ENCODE data around the gene EPHB1.

The EPHB1 gene

DNA sequence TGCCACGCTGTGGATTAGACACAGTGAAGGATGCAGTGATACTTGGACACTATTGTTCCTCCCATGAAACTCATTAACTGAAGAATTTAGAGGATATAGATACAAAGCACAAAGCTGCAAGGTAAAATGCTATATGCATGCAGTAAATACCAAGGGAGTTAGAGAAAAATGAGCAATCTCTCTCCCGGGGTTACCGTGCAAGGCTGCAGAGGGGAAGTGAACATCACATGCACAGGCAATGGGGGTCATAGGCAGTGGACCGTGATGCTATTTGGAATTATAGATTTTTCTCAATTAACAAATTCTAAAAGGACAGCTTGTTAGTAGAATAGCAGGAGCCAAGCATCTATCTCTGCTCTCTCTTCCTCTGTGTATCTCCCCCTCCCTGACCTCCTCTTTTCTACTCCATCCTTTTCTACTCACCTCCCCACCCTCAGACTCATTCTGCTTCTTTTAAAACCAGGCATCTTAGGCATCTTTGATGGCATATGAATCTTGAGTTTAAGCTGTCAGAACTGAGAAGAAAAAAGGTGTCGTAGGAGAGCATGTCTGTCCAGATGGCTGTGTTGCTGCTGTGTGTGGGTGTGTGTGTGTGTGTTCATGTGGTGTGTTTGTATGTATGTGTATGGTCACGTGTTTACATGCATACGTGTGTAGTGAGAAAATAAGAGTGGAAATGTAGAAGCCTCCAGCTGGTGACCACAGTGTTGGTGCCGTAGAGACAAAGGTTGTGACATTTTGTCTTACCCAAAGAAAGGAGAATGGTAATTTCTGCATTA is 339.0 kb downstream of the EPHB1 start:
- DNase-seq (ENCODE audit: low read depth), result no peak

DNA sequence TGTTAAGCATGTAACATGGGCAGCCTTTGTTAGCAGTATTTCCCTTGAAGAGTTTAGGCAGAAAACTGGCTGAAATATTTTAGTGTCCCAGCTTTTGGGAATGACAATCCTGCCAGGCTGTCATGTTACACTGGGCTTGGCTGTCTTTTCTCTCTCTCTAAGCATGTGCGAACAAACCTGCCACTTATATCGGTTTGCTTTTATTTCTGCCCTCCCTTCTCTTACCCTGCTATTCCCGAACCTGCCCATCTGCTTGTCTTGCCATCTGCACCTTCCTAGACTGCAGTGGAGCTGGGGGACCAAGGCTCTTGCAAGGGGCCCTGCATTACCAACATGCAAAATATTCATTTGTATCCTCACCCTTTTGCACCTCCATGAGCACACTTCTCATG is 339.6 kb downstream of the EPHB1 start:
- no peak for DNase-seq (ENCODE audit: low read depth)

DNA sequence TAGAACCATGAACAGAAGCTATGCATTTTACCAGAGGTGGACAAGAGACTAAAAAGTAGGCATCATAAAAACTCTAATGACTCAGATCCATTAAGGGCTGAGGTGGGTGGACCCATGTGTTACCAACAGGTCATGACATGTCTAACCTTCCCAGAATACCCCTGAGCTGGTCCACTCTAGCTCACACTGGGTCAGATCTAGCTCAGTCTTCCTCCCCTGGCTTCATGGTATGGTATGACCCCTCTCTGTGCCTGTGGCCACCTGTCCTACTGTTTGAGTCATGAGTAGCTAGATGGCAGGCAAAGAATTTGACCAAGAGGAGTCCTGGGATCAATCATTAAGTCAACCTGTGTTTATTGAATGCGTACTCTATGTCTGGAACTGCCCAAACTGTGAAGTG is 340.4 kb downstream of the EPHB1 start:
- DNase-seq (ENCODE audit: low read depth), result no peak

DNA sequence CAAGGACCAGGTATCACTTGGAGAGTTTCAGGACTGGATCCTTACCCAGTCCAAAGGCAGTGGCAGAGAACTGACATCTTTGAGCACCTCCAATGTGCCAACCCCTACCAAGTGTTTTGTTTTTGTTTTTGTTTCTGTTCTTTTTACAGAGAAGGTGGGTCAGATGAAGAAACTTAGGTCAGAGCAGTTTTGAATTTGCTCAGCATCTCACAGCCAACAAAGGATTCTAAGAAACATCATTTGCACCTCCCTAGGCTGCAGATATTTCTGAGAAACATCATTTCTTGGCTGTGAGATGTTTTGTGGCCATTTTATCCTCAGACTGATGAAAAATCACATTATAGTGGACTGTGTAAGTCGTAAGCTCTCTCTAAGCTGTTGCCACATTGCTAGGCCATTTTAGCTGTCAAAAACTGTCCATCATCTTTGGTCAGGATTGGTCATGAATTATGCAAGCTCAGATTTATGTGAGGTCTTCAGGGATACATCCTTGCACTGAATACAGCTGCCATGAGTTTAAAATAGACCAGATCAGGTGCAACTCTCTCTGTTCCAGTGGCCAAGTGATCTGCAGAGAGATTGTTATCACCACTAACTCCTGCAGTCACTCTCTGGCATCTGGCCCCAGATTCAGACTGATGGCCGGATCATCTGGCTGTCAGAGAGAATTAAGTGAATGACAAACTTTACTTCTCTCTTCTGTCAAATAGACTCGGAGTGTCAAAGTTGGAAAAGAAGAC is 341.5 kb downstream of the EPHB1 start:
- no peak for DNase-seq (ENCODE audit: low read depth)

DNA sequence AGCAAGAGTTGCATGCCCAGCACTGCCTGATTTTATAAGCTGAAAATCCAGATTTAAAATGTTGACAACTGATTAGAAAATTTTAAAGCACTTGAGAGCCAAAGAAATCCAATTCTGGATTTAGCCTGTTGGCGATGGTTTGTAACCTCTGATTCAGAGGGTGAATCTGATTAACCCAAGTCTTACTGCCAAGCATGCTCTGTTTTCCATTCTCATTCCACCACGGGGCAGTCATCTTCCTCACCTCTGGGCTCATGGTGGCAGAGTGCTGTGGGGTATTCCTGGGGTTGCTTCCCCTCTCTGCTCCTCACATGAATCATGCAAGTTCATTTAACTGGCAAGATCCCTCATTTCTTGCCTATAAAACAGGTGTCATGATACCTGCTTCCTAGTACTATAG is 342.2 kb downstream of the EPHB1 start:
- no peak for DNase-seq (ENCODE audit: low read depth)

DNA sequence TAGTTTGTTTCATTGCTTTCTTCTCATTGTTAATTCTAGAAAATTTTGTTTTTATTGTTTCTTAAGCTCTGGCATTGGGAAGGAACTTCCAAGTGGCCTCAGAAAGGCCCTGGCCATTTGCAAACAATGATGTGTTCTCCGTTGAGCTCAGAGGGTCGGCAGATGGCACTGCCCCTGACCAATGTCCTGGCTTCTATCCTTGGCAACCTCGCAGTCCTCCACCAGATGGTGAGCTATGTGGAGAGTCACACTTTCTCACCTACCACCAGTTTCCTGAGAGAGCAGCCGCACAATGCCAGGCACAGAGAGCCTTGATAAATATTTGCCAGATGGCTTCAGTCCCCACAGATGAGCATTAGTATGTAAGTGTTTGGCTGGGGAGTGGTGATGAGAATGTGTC is 343.7 kb downstream of the EPHB1 start:
- no peak for DNase-seq (ENCODE audit: low read depth)

DNA sequence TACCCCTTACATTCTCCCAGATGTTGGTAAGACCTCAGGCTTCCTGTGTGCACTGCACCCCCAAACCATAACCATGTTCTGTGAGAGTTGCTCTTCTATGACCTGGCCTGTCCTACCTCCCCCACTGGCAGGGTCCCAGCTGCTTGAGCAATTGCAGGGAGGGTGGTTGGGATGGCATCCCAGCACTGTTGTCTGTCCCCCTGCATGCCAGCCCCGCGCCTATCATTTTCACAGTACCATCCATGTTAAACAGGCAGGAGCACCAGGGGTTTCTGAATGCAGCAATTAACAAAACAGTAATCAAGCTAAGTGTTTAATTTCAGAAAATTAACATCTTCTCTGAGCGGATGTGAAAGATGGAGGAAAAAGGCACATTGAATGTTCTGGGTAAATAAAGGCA is 345.5 kb downstream of the EPHB1 start:
- no peak for DNase-seq (ENCODE audit: low read depth)

DNA sequence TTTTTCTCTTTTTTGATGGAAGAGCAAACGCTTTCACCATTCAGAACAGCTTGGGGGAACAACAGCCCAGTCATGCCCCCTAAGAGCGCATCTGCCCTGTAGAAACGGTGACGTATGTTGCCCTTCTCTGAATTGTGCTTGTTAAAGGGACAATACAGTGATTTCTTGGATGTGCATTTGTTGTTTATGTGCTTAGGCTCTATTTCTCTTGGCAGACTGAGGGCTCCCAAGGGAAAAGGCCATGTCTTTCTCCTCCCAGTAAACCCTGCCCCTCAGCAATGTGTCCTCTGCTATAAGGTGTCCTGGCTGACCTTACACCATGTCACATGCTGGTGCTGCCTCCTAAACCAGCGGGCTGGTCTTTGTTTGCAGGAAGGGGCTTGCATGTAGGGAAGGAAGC is 346.1 kb downstream of the EPHB1 start:
- no peak for DNase-seq (ENCODE audit: low read depth)

DNA sequence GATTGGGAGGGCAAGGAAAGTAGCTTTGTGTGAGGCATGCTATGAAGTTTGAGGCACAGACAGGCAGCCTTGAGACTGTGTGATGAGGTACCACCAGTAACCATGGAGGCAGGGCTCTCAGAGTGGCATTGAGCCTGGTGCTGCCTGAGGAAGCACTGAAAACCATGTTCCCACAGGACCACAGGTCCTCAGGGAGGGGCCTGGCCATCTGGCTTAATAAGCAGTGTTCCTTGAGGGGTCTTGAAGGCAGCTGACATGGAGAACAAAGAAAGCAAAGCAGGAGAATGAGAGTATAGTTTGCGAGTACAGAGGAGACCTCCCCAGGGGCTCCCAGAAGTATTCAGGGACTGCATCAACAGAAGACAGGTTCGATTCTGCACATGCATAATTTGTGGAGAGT is 346.6 kb downstream of the EPHB1 start:
- DNase-seq (ENCODE audit: low read depth), result no peak

DNA sequence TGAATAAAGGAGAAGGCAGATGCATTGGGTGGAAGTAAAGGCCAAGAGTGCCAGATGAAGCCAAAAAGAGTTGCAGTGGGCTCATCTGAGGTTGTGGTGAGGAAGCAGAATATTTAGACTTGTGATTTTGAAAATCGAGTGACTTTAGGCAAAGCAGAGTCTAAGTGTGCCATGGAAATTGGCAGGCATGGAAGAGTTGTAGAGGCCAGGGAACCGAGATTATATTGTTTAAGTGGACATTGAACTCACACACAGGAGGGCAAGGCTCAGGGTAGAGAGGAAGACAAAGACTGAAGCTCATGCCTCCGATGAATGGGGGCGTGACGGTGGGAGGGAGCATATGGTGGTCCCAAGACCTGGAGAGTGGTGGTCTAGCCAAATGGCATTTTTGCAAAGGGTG is 347.5 kb downstream of the EPHB1 start:
- DNase-seq (ENCODE audit: low read depth), result no peak

DNA sequence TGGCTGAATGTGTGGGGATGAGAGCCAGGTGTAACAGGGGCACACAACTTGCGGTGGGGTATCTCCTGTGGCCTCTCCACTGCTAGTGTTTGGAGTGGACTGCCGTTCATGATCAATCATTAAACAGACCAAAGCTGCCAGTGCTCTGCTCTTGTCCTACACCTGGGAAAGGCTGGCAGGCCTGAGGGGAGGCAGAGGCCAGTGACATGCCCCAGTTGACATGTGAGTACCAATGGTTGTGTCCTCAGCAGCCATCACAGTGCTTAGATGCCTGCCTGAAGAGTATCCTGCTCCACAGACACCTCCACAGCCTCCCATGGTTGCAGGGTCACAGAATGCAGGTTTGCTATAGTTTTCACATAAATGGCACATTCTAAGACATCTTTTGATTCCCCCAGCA is 348.4 kb downstream of the EPHB1 start:
- DNase-seq (ENCODE audit: low read depth), result no peak

DNA sequence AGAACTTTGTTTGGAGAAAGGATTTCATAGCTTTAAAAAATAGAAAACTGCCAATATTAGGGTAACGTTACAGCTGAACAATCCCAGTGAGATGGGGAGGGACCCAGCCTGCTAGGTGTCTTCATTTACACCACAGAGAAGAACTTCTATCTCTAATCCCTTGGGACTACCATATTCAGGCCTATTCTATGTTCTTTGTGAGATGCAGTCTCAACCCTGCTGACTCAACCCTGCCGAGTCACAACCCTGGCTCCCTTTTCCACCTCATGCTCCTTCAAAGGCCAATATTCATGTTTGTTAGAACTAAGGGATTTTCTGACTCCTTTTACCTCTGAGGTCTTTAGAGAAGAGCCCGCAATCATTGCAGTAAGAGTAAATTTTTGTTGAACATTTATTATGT is 350.5 kb downstream of the EPHB1 start:
- no peak for DNase-seq (ENCODE audit: low read depth)

DNA sequence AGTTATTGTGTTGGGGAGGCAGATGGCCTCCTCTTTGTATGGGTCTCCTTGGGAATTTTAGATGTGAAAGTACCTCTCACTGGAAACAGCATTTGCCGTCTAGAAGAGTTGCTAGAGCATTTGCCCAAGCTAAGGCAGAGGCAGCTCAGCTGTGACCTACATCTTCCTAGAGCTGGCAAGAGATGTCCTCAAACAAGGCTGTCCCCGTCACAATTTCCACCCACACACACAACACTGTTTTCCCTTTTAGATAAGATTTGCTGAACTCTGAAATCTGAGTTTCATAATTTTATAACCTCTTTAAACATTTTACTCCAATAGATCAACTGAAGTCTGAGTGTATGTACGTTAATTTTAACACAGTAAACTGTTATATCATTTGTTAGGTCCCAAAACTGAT is 352.6 kb downstream of the EPHB1 start:
- DNase-seq (ENCODE audit: low read depth), result no peak

DNA sequence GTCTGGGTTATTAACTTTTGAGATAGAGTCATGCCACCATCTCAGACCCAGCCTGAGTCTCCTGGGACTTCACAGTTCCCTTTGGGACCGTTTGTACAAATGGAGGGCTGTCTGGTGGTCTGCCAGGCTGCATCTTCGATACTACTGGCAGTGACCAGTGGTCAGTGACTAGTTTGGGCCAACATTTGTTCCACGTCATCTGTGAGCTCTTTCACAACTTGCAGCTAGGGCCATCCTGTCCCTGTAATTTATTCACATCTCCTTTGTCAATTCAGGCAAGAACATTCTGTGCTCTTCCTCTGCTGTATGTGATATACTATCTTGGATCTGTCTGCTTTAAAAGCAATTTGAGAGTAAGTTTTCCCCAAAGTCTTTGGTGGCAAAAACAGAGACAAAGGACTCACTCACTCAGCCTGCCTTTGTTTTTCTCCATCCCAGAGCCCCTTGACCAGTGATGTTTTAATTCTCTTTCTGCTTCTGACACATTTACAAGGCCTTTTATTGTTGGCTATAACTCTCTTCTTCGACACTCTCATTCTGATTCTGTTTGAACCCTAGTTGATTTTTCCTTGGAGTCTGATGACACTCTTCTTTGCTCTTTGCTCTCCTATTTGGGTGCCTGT is 353.4 kb downstream of the EPHB1 start:
- no peak for DNase-seq (ENCODE audit: low read depth)

DNA sequence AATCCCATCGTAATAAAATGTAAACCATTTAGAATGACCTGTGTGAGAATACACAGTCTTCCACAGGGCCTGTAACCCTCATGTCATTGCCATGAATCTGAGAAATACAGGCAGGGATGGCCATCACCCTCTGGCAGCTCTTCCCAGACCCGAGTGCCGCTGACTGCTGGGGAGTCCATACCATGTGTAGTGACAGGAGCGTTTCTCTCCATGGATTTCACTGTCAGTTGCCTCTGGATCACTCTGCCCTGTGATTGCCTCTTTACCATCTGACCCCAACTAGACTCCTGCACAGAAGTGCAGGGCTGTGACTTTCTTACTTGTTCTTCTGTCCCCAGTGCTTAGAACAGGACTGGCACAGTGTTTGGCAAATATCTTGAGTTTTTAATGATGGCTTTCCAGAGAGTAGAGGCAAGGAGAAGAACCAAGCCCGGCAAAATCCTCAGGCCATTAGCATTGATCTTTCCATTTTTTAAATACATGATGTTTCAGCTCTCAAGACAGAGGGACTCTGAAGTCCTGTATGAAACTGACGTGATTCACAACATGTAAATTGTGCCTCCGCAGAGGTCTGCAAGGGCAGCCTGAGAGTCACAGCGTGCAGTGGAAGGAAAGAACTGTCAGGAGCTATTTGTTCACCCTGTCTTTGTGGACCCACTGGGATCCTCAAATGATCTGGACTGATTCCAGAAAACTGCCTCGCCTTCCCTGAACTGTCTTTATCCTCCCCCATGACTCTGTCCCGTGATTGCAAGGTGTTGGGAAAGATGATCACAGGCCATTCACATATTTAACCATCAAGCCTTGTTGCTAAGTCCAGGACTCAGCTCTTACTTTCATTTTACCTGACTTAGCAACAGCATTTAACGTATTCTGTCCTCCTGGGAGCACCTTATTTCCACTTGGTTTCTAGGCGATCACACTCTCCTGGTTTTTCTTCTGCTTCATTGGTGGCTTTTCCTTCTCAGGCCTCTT is 354.9 kb downstream of the EPHB1 start:
- no peak for DNase-seq (ENCODE audit: low read depth)

DNA sequence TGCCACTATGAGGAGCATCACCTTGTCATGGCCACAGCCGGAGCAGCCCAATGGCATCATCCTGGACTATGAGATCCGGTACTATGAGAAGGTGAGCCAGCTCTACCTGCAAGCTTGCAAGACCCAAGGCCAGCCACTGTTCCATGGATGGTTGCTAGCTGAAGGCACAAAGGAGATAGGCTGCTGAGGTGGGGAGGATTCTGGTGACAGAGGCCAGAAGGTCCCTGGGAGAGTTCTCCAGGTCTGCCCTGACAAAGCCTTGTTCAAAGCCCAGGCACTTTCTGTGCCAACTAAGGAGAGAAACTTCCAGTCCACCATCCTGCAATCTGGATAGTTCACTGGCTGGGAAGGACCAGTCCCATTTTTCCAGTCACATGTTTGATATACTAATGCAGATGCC is 359.1 kb downstream of the EPHB1 start:
- DNase-seq (ENCODE audit: low read depth), result no peak

DNA sequence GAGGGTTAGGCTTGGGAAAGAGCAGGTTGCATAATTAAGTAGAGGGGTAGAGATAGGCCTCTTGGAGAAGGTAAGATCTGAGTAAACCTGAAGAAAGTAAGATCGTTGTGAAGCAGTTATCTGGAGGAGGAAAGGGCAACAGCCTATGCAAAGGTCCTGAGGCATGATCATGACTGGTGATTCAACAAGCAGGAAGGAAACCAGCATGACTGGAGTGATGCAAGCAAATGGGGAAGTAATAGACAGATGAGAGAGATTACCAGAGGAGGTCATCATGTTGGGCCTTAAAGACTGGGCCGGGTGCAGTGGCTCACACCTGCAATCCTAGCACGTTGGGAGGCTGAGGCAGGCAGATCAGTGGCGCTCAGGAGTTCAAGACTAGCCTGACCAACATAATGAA is 360.2 kb downstream of the EPHB1 start:
- DNase-seq (ENCODE audit: low read depth), result no peak

DNA sequence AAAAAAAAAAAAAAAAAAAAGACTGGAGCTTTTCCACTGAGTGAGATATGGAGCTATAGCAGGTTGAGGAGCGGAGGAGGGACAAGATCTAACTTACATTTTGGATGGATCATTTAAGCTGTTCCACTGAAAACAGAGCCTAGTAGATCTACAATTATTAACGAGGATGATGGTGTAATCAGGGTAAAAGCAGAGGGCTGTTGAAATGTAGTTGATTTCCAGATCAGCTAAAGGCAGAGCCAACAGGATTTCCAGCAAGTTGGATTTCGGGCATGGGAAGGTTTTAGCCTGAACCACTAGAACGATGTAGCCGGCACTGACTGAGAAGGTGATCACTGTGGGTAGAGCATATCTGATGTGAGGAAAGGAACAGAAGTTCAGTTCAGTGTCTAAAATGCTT is 360.7 kb downstream of the EPHB1 start:
- DNase-seq (ENCODE audit: low read depth), result no peak

DNA sequence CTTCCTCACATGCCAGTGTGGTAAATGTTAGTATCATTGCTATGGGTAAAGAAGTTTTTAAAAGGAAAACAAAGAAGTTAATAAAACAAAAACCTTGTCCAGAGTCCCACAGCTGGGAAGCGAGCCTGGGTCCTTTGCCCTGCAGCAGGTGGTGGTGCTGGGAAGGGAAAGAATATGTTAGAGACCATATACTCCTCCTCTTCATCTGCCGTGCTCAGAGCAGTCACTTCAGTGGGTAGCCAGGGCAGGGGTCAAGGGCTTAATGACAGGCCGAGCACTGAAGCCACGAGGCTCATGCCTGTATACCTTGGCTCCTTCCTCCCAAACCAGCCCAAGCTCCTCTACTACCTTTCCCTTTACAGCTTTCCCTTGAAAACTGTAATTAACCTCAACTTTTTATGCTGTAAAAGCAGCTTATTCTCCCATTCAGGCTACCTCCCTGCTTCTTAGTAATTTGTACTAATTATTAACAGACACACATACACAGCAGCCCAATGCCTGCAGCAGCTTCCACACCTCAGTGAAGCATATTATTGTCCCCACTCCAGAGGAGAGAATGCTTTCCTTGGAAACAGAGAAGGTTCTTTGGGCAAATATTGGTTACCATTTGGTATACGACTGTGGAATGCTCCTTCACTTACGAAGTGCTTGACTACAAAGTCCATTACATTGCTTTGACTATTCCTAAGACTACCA is 362.1 kb downstream of the EPHB1 start:
- DNase-seq (ENCODE audit: low read depth), result no peak

DNA sequence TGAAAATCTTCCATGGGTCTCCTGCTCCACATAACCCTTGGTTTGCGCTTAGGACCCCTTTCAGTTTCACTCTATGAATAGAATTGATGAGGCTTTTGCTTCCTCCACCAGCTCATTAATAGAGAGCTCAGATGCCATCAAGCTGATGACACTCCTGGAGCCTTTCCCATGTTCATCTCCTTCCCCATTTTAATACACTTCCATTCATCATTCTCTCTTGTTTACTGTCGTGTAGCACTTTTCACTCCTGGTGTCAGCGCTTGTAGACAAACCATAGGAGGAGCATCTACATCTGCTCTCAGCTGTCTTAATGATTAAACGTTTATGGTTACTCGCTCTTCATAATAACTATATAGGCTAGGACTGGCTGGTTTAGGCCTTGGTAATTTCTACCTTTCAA is 363.5 kb downstream of the EPHB1 start:
- no peak for DNase-seq (ENCODE audit: low read depth)

DNA sequence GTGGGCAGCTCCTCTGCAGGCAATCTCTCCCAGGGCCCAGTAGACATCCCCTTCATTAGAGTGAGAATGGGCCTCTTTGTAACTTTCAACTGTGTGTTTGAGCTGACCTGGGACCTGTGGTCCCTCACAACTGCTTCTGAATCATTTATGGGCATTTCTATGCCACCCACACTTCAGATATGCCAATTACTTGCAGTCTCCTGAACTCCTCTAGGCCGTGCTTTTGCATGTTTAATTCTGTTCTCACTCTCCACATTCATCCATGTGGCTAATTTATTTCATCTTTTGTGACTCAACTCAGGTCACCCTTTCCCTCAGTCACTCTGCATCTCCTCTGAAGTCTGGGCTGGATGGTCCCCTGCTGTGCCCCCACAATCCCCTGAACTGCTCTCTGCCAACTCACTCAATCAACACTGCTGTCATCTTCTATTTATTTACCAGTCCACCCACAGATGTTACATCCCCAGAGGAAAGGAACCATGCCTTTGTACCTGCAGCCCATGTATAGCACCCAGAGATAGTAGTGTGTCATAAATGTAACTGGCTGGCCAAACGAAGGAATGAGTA is 364.7 kb downstream of the EPHB1 start:
- no peak for DNase-seq (ENCODE audit: low read depth)
